Measurements from ENCODE around the gene BBS9. TPM values are rescaled to one million over a fixed set of nuclear protein-coding genes. Genes with fewer than 3 reads are reported as not detected.

BBS9 gene
- total and polyA plus RNA-seq, 2 experiments from 2014 or later: 10.2 to 15.0 TPM

GRCh38 chr7:33114976-33115375 lies 14.4 kb upstream of the BBS9 start:
- Histone ChIP-seq H3K79me2 (ENCODE audit: insufficient read depth) (no peaks in the 10 kb centered on the region), H3K9me2 (ENCODE audit: insufficient read depth) (no peaks in the 10 kb centered on the region), H3K27me3 (replicated peaks; ENCODE audit: insufficient read depth) (no peaks in the 10 kb centered on the region), H2AFZ (no peak overlapping the region), H3K9me3 (ENCODE audit: low read depth) (peaks cover 3% of the 10 kb centered on the region), H3K9ac (no peak overlapping the region), H3K4me2 (ENCODE audit: unreplicated experiment) (no peak overlapping the region), H3K36me3 (ENCODE audit: low read depth) (no peaks in the 10 kb centered on the region), H3K4me3 (no peak overlapping the region), H3K27ac (no peak overlapping the region), H3F3A (ENCODE audit: insufficient read depth) (peaks cover 4% of the 10 kb centered on the region; the same call in 1 of the 2 replicates), H4K20me1 (ENCODE audit: insufficient read depth) (no peaks in the 10 kb centered on the region), H3K4me1 (ENCODE audit: insufficient read depth) (no peaks in the 10 kb centered on the region; the same call in 1 of the 2 replicates)
- in situ Hi-C loops (cut with MboI): no loop called here
- no peak for DNase-seq
- no peak for TF ChIP-seq EZH2phosphoT487 (IDR thresholded peaks at IDR 0.05; ENCODE audit: insufficient read depth, low read depth)
- TF ChIP-seq EZH2 (IDR thresholded peaks at IDR 0.05; ENCODE audit: insufficient read depth, poor library complexity, severe bottlenecking): no peak

GRCh38 chr7:33118383-33118782 lies 11.0 kb upstream of the BBS9 start:
- WGBS, 2 experiments (ENCODE audit: low coverage in 1 of 2, low lambda C conversion rate in 2 of 2, missing lambda C conversion rate in 2 of 2): 84 to 88% methylated on average over 3 of the region's 3 CpGs
- no peak overlapping the region for H2AFZ ChIP-seq
- H3K27me3 ChIP-seq (replicated peaks; ENCODE audit: insufficient read depth): no peaks in the 10 kb centered on the region
- H3F3A ChIP-seq (ENCODE audit: insufficient read depth): no peaks in the 10 kb centered on the region
- no peak overlapping the region for H3K9ac ChIP-seq
- in situ Hi-C loops (cut with MboI): no loop called here
- H3K36me3 ChIP-seq (ENCODE audit: low read depth): no peaks in the 10 kb centered on the region
- no peaks in the 10 kb centered on the region for H3K9me2 ChIP-seq (ENCODE audit: insufficient read depth)
- H3K27ac ChIP-seq: no peak overlapping the region
- H3K4me3 ChIP-seq: no peak overlapping the region
- no peaks in the 10 kb centered on the region for H4K20me1 ChIP-seq (ENCODE audit: insufficient read depth)
- peaks cover 3% of the 10 kb centered on the region for H3K9me3 ChIP-seq (ENCODE audit: low read depth)
- TF ChIP-seq EZH2phosphoT487 (IDR thresholded peaks at IDR 0.05; ENCODE audit: insufficient read depth, low read depth) (no peak), EZH2 (IDR thresholded peaks at IDR 0.05; ENCODE audit: insufficient read depth, poor library complexity, severe bottlenecking) (no peak)
- H3K4me2 ChIP-seq (ENCODE audit: unreplicated experiment): no peak overlapping the region
- no peaks in the 10 kb centered on the region for H3K79me2 ChIP-seq (ENCODE audit: insufficient read depth)
- peak; percentile 9 for DNase-seq
- H3K4me1 ChIP-seq (ENCODE audit: insufficient read depth): no peaks in the 10 kb centered on the region

GRCh38 chr7:33127085-33127484 lies 2.3 kb upstream of the BBS9 start:
- H3K9ac ChIP-seq: no peak overlapping the region
- no peak overlapping the region for H3K4me2 ChIP-seq (ENCODE audit: unreplicated experiment)
- TF ChIP-seq EZH2 (IDR thresholded peaks at IDR 0.05; ENCODE audit: insufficient read depth, poor library complexity, severe bottlenecking) (no peak), EZH2phosphoT487 (IDR thresholded peaks at IDR 0.05; ENCODE audit: insufficient read depth, low read depth) (no peak)
- H2AFZ ChIP-seq: 0 out of 2 replicates have a peak overlapping the region, but pooled peaks have one; percentile 5
- H3K9me2 ChIP-seq (ENCODE audit: insufficient read depth): no peaks in the 10 kb centered on the region
- H3F3A ChIP-seq (ENCODE audit: insufficient read depth): no peaks in the 10 kb centered on the region
- no peaks in the 10 kb centered on the region for H3K36me3 ChIP-seq (ENCODE audit: low read depth)
- no peak overlapping the region for H3K4me3 ChIP-seq
- H3K27ac ChIP-seq: no peak overlapping the region
- H3K27me3 ChIP-seq (replicated peaks; ENCODE audit: insufficient read depth): no peaks in the 10 kb centered on the region
- peaks cover 22% of the 10 kb centered on the region for H3K79me2 ChIP-seq (ENCODE audit: insufficient read depth)
- no peaks in the 10 kb centered on the region for H3K9me3 ChIP-seq (ENCODE audit: low read depth)
- H3K4me1 ChIP-seq (ENCODE audit: insufficient read depth): peaks cover 7% of the 10 kb centered on the region
- 25 to 29% methylated on average over 2 of the region's 2 CpGs for WGBS, 2 experiments (ENCODE audit: low coverage in 1 of 2, low lambda C conversion rate in 2 of 2, missing lambda C conversion rate in 2 of 2)
- in situ Hi-C loops (cut with MboI): no loop called here
- no peaks in the 10 kb centered on the region for H4K20me1 ChIP-seq (ENCODE audit: insufficient read depth)
- DNase-seq: no peak

- no peaks in the 10 kb centered on the region for H3K36me3 ChIP-seq (ENCODE audit: low read depth)
- H3K9ac ChIP-seq: peak overlapping the region; percentile 81
- peak overlapping the region; percentile 97 for H2AFZ ChIP-seq
- no peaks in the 10 kb centered on the region for H3F3A ChIP-seq (ENCODE audit: insufficient read depth)
- no peaks in the 10 kb centered on the region for H3K9me2 ChIP-seq (ENCODE audit: insufficient read depth)
- no peaks in the 10 kb centered on the region for H3K27me3 ChIP-seq (replicated peaks; ENCODE audit: insufficient read depth)
- peaks cover 7% of the 10 kb centered on the region for H3K4me1 ChIP-seq (ENCODE audit: insufficient read depth)
- peak overlapping the region; percentile 95 for H3K4me3 ChIP-seq
- no peaks in the 10 kb centered on the region for H4K20me1 ChIP-seq (ENCODE audit: insufficient read depth)
- H3K27ac ChIP-seq: peak overlapping the region; percentile 65
- TF ChIP-seq EZH2phosphoT487 (IDR thresholded peaks at IDR 0.05; ENCODE audit: insufficient read depth, low read depth) (no peak), EZH2 (IDR thresholded peaks at IDR 0.05; ENCODE audit: insufficient read depth, poor library complexity, severe bottlenecking) (no peak)
- WGBS, 2 experiments (ENCODE audit: low coverage in 1 of 2, low lambda C conversion rate in 2 of 2, missing lambda C conversion rate in 2 of 2): 0 to 1% methylated on average over 3 of the region's 3 CpGs
- no peaks in the 10 kb centered on the region for H3K9me3 ChIP-seq (ENCODE audit: low read depth)
- no peak for DNase-seq
- H3K4me2 ChIP-seq (ENCODE audit: unreplicated experiment): peak overlapping the region; percentile 90
- peaks cover 35% of the 10 kb centered on the region for H3K79me2 ChIP-seq (ENCODE audit: insufficient read depth)
- in situ Hi-C loops (cut with MboI): no loop called here
These were observed 754 bp upstream of the BBS9 start for GRCh38 chr7:33128631-33128989.

GRCh38 chr7:33129806-33130153 lies 416 bp downstream of the BBS9 start:
- H3K4me2 ChIP-seq (ENCODE audit: unreplicated experiment): peak overlapping the region; percentile 90
- H3K27me3 ChIP-seq (replicated peaks; ENCODE audit: insufficient read depth): no peaks in the 10 kb centered on the region
- H3K9ac ChIP-seq: peak overlapping the region; percentile 81
- H3K4me1 ChIP-seq (ENCODE audit: insufficient read depth): peaks cover 7% of the 10 kb centered on the region
- H3K79me2 ChIP-seq (ENCODE audit: insufficient read depth): peaks cover 45% of the 10 kb centered on the region
- 0 to 1% methylated on average over 11 of the region's 11 CpGs for WGBS, 2 experiments (ENCODE audit: low coverage in 1 of 2, low lambda C conversion rate in 2 of 2, missing lambda C conversion rate in 2 of 2)
- H3K36me3 ChIP-seq (ENCODE audit: low read depth): no peaks in the 10 kb centered on the region
- peak overlapping the region; percentile 97 for H2AFZ ChIP-seq
- H3K27ac ChIP-seq: peak overlapping the region; percentile 65
- H3K4me3 ChIP-seq: peak overlapping the region; percentile 95
- DNase-seq: peak; percentile 42
- no peaks in the 10 kb centered on the region for H3F3A ChIP-seq (ENCODE audit: insufficient read depth)
- no peaks in the 10 kb centered on the region for H4K20me1 ChIP-seq (ENCODE audit: insufficient read depth)
- in situ Hi-C loops (cut with MboI): no loop called here
- TF ChIP-seq EZH2phosphoT487 (IDR thresholded peaks at IDR 0.05; ENCODE audit: insufficient read depth, low read depth): no peak
- TF ChIP-seq EZH2 (IDR thresholded peaks at IDR 0.05; ENCODE audit: insufficient read depth, poor library complexity, severe bottlenecking): no peak
- H3K9me3 ChIP-seq (ENCODE audit: low read depth): no peaks in the 10 kb centered on the region
- H3K9me2 ChIP-seq (ENCODE audit: insufficient read depth): no peaks in the 10 kb centered on the region

Data from GM23248 (cell line).